Kidney capillary endothelial cell (primary cell): ENCODE measurements around the gene TADA2A.
"Not testable (repeated sequence)": the region's sequence is repeated elsewhere in the genome, so short reads cannot be mapped to it uniquely, and the experiment has no call there.

Experiments used
- DNase-seq: peaks from one replicate; pipeline ENCODE4 v3.0.0-alpha.2; 2018; ENCODE audit warnings: low spot score

TADA2A gene

GRCh38 chr17:37493249-37494027, 86.8 kb downstream of the TADA2A start:
- DNase-seq = no peak

GRCh38 chr17:37494401-37494831, 87.7 kb downstream of the TADA2A start:
- no peak for DNase-seq

GRCh38 chr17:37494971-37495370, 88.3 kb downstream of the TADA2A start:
- no peak for DNase-seq

GRCh38 chr17:37500378-37500777, 93.7 kb downstream of the TADA2A start:
- no peak for DNase-seq

- DNase-seq = no peak
Measured at GRCh38 chr17:37502009-37502936, 95.6 kb downstream of the TADA2A start.

- no peak for DNase-seq
Measured at GRCh38 chr17:37503148-37503547, 96.5 kb downstream of the TADA2A start.

- DNase-seq = no peak
Measured at GRCh38 chr17:37505333-37505732, 98.6 kb downstream of the TADA2A start.

- DNase-seq = peak; percentile 21
Measured at GRCh38 chr17:37506678-37507077, 100.0 kb downstream of the TADA2A start.

GRCh38 chr17:37507111-37507510, 100.4 kb downstream of the TADA2A start:
- no peak for DNase-seq

GRCh38 chr17:37510056-37510455, 103.4 kb downstream of the TADA2A start:
- DNase-seq = no peak

- not testable (repeated sequence) for DNase-seq
Measured at GRCh38 chr17:37511642-37512041, 105.0 kb downstream of the TADA2A start.

- no peak for DNase-seq
Measured at GRCh38 chr17:37512442-37513068, 105.9 kb downstream of the TADA2A start.

- DNase-seq = no peak
Measured at GRCh38 chr17:37513711-37514110, 107.0 kb downstream of the TADA2A start.

GRCh38 chr17:37516127-37516571, 109.5 kb downstream of the TADA2A start:
- DNase-seq = peak; percentile 4

- no peak for DNase-seq
Measured at GRCh38 chr17:37517881-37518280, 111.2 kb downstream of the TADA2A start.

GRCh38 chr17:37518826-37519225, 112.1 kb downstream of the TADA2A start:
- no peak for DNase-seq

- no peak for DNase-seq
Measured at GRCh38 chr17:37519251-37519985, 112.7 kb downstream of the TADA2A start.

GRCh38 chr17:37520174-37520573, 113.5 kb downstream of the TADA2A start:
- no peak for DNase-seq

GRCh38 chr17:37521821-37522220, 115.1 kb downstream of the TADA2A start:
- DNase-seq = no peak

- DNase-seq = no peak
Measured at GRCh38 chr17:37523715-37524219, 117.1 kb downstream of the TADA2A start.

GRCh38 chr17:37527249-37527851, 120.7 kb downstream of the TADA2A start:
- DNase-seq = peak; percentile 47
